Kidney glomerular epithelial cell (primary cell): Measurements from ENCODE around the gene TEX38.
A peak's percentile ranks its signal among the peaks of the same experiment; 100 is the strongest.
"Not testable (repeated sequence)": the region's sequence is repeated elsewhere in the genome, so short reads cannot be mapped to it uniquely, and the experiment has no call there.

ENCODE experiments used
- DNase-seq: peaks from one replicate; lab custom pipeline; 2025; lab: John Stamatoyannopoulos, UW

Gene TEX38

DNA sequence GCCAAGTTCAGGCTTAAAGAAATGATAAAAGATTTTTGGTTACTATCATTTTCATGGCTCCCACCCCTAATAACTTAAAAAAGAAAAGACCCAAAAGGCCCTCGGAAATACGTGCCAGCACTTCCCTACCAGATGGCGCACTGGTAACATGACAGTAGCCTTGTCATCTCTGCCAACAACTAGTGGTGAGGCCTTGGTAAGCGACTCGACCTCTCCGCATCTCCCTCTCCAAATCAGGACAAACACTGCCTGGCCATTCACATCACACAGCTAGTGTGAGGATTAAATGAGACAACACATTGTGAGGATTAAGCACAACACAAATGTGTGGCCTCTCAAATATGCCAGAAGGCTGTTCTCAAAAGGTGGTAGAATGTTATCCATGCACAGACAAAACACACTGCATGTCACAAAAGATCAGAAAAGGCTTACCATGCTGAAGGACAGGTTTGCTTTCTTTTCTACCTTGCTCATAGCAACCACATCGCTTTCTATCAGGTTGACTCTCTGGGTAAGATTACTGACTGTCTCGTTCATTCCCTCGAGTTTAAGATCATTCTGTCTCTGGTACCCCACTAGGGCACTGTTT lies 16.4 kb downstream of the TEX38 start:
- no peak for DNase-seq

DNA sequence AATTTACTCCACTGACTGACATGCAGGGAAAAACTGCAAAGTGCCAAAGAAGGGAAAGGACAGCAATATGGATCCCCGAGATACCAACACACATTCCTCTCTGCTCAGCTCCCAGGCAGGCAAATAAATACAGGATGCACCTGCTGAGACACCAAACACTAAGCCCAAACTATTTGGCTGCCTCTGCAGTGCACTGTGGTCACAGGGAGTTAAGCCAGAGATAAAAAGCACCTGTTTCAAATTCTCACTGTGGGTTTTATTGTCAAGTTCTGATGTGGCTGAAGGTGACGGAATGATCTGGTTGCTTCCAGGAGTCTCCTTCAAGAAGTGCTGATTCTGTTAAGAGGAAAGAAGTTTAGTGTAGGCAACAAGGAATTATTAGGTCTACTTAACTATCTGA lies 17.7 kb downstream of the TEX38 start:
- DNase-seq, result no peak

DNA sequence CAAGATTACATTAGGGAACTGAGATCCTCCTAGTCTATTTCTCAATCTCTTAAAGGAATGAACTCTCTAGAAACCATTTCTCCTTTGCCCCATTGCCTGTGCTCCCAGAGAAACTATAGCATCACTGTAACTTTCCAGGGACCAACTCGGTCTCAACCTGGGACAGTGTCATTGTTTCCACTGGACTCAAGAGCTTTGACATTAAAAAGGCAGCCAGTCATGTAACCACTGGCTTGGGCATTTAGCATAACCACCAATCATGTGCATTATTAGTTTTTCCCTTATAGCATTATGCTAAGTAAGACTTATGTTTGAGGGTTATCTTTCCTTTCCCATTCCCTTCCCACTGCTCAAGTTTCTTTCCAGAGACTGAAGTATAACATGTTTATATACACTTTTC lies 18.2 kb downstream of the TEX38 start:
- DNase-seq, result no peak

DNA sequence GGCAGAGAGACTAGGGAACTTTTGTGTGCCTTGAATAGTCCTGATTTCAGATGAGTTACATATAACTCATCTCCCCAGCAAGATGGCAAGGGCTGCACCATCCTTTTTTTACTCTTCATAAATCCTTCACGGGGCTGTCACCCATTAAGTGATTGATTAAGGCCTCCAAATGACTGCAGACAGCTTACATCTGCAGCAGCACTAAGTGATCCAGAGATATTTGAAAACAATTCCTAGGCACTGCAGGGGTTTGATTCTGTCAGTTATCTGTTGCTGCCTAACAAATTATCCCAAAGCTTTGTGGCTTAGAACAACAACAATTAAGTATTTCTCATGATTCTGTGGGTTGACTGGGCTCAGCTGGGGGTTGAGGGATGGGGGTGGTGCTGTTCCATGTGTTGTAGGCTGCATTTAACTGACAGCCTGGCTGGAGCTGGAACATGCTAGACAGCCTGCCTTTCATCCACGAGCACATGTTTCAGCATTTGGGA lies 19.3 kb downstream of the TEX38 start:
- DNase-seq, result no peak

DNA sequence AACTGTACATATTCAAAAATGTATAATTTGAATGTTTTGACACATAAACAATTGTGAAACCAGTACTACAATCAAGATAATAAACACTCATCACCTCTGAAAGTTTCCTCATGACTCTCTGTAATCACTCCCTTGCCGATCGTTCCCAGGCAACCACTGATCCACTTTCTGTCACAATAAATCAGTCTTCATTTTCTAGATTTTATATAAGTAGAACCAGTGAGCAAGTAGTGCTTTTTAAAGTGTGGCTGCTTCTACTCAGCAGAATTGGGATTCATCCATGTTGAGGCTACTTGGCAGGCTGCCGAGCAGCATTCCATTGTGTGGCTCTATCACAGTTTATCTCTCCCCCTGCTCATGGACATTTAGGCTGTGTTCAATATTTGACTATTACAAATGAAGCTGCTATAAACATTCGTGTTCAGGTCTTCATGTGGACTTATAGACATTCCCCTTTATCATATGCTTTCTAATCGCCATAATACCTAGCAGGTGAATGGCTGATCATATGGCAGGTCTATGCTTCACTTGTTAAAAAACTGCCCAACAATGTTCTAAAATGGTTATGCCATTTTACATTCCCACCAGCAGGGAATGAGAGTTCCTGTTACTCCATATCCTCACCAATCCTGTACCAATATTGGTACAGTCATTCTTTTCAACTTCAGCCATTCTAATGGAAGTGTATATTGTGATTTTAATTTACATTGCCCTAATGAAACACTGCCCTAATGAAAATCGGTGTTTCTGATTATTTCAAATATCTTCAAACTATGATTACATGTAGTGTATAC lies 20.5 kb downstream of the TEX38 start:
- no peak for DNase-seq

DNA sequence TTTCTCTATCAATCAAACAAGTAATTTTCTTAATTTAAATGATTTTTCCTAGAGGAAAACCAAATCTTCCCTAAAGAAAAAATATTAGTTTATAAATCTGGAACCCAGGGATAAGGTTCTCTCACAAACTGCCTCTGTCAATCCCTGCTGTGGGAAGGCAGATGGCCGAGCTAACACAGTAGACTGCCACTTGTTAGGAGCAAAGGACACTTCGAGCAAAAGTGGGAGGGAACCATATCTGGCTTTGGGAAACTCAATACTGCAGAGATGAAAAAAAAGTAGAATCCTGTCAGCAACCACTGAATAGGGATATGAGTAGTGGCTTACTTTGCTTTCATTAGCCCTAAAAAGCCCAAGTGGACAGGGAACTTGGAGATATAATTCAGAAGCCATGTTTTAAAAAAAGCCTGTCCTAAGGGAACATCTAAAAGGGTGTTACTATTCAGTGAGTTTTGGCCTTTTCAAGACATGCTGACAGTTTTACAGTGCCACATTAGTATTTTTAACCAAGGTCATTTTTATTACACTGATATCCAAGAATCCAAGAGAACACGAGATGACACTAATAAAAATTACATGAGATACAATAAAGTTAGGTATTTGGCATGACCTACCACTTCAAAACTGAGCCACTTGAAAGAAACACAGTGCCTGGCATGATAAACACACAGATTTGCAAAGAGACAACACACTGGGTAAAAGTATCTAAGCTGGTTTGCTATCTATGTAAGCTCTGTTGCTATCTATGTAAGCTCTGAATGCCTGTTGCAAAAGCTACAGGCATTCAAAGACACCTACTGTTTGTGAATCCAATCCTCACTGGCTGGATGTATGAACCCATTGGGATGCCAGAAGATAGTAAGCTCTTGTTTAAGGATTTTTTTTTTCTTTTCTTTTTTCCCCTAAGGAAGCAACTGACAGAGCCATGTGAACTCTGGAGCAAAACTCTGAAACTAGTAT lies 21.4 kb downstream of the TEX38 start:
- DNase-seq, result no peak

DNA sequence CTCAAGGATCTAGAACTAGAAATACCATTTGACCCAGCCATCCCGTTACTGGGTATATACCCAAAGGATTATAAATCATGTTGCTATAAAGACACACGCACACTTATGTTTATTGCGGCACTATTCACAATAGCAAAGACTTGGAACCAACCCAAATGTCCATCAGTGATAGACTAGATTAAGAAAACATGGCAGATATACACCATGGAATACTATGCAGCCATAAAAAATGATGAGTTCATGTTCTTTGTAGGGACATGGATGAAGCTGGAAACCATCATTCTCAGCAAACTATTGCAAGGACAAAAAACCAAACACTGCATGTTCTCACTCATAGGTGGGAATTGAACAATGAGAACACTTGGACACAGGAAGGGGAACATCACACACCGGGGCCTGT lies 23.0 kb downstream of the TEX38 start:
- not testable (repeated sequence) for DNase-seq

DNA sequence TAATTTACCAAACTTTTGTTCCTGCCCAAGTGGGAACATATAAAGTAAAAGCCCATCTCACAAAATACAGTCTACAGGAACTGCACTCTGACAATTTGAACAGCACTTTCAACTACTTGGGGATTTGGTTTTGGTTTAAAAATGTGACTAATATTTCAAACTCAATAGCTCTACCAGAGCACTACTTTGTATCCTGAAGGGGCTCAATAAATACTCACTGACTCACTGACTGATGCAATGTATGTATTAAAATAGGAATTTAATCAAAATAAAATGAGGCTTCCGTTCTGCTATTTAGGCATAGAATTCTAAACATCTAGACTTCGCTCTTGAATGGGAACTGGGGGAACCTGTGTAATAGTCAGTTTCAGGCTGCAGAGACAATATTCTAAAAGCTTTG lies 25.4 kb downstream of the TEX38 start:
- no peak for DNase-seq

DNA sequence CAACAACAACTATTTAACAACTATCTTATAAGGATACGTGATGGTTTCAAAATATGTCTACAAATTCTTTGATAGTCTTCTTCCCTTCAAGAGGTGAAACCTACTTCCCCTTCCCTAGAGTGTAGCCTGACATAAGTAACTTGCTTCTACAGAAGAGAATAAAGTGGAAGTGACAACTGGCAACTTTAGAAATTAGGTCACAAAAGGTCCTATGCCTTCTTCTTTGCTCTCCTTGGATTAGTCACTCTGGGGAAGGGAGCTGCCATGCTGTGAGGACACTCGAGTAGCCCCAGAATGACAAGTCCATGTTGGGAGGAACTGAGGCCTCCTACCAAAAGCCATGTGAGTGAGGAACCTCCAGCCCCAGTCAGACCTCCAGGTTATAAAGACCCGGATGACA lies 28.0 kb downstream of the TEX38 start:
- no peak for DNase-seq

DNA sequence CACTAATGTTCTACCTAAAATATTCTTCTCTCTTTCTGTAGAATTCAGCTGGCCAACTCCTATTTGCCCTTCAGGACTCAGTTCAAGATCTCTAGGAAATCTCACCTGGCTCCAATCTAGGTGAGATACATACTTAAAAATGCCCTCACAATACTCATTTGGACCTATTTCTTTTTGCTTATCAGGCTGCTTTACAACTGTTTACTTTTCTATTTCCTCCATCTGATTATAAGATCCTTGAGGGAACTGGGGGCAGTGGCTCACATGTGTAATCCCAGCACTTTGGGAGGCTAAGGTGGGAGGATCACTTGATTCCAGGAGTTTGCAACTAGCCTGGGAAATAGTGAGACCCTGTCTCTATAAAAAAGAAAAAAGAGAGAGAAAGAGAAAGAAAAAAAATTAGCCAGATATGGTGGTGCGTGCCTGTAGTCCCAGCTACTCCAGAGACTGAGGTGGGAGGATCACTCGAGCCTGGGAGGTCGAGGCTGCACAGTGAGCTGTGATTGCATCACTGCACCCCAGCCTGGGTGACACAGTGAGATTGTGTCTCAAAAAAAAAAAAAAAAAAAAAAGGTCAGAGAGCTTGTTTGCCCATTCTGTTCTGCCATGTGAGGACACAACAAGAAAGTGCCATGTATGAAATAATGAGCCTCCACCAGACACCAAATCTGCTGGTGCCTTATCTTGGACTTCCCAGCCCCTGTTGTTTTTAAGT lies 32.4 kb downstream of the TEX38 start:
- no peak for DNase-seq

DNA sequence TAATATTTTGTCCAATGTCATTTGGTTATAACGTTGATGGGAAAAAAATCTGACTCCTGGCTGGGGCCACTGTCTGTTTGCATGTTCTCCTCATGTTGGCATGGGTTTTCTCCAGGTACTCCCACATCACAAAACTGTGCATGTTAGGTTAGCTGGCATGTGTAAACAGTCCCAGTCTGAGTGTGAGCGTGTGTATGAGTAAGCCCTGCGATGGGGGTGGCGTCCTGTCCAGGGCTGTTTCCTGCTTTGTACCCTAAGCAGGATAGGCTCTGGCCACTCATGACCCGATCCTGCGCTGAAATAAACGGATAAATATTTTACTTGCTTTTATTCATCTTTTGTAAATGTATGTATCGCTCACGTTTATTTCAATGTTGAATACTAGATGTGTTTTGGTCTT lies 33.8 kb downstream of the TEX38 start:
- DNase-seq, result no peak

DNA sequence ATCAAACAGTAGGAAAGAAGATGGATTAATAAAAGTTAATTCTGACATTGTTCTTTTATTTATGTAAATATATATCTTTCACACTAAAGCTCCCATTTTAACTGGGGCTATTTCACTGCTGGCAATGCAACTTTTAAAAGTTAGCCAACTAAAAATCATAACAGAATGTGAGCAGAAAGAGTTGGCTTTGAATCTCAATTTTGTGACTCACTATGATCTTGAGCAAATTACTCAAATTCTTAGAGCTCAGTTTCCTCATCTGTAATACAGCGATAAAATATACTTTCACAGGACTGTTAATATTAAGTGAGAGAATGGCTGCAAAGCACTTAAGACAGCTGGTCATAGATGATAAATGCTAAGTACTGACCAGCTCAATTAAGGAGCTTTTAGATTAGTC lies 36.5 kb downstream of the TEX38 start:
- DNase-seq, result no peak

DNA sequence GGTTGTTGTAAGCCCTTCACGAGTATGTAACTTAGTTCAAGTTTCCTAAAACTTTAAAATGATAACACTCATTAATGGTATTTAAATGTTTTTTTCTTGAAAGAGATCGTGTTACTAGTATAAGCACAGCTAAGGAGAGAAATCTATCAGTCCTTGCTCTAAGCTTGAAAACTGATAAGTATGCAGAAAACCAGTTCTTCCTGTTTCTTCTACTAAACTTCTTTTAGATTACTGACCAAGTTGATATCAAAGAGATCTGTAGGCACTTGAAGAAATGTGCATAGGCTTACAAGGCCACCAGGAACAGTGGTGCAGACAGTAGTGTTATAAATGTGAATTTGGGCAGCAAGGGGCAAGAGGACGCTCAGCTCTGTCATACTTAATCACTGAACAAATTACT lies 43.3 kb downstream of the TEX38 start:
- DNase-seq, result no peak

DNA sequence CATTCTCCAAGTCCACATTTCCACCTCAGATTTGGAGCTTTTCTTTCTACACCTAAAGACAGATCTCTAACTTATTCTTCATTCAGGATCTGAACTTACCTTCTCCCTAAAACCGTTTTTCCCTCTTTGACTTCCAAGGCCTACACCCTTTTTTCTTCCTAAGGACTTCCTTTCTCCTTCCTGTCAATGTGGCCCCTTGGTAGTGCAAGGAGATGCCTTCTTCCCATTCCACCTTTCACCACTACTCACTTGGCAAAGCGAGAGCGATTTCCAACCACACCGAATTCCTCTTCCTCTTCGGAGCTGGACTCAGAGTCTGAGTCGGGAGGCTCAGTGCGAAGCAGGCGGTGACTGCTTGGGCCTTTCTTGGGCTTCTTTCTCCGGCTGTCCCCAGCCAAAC lies 46.0 kb downstream of the TEX38 start:
- no peak for DNase-seq

DNA sequence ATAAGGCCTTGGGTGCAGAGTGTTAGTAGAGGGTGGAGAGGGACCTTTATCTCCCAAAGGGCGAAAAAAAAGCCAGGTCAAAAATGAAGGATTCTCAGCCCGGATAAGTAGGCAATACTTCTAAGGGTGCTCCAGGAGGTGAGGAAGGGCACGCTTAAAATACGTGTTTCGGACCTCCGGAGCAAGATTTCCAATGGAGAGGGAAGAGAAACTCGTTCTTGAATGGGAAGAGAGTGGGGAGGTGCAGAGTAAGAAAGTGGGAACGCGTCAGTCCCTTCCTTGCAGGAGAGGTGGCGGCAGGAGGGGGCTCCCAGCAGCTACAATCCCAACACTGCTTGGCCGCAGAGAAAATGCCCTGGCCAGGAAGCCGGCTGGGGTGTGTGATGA lies 46.7 kb downstream of the TEX38 start:
- DNase-seq, result no peak

DNA sequence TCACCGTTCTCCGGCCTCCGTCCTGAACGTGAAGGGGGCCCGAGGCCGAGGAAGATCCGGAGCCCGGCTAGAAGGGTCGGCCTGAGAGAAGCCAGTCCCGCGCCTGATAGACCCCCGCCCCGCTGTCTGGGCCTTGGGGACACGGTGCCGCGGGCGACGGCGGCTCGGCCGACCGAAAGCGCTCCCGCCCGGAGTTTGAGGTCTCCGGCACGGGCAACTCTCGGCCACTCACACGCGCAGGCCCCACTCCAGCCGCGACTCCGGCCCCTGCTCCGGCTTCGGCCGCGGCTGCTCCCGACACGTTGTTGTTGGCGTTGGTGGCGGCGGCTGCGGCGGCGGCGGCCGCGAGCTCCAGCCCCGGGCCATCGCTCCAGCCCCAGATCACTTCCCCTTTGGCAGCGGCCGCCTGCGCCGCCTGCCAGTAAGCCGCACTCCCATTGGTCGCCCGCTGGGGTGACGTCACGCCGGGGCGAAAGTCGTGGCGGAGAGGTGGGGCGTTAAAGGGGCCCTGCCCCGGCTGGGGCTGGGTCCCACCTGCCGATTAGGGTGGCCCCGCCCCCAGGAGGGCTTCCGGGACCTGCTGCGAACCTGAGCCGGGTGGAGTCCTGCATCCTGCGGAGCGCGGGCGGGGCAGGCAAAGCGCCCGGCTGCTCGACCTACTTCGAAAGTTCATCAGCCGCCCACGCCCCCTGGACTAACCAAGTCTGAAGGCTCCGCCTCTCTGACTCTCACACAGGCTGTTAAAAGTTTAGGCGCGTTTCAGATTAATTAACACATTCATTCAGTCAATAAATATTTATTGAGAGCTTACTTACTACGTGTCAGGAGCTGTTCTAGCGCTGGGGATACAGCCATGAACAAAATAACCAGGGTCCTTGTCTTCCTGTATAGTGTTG lies 47.3 kb downstream of the TEX38 start, which contains the start of gene EFCAB14:
Gene EFCAB14 (minus strand): TSS at position 388 of the 896 bp plus-strand sequence. CDS start 1,027 bp downstream, outside the sequence.
- peak; percentile 92 for DNase-seq

DNA sequence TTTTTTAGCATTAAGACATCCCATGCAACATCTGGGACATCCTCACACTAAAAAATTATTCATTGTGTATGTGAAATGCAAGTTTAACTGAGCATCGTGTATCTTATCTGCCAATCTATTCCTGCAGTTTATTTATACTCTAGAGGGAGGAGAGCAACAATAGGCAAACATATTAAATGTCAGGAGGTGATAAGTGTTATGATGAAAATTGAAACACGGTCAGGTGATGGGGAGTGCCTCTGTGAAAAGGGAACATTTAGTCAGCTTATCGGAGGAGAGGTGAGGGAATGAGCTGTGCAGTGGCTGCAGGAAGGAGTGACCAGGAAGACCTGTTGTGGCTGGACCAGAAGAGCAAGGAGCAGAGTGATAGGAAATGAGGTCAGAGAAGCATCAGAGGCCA lies 48.0 kb downstream of the TEX38 start:
- DNase-seq, result no peak

DNA sequence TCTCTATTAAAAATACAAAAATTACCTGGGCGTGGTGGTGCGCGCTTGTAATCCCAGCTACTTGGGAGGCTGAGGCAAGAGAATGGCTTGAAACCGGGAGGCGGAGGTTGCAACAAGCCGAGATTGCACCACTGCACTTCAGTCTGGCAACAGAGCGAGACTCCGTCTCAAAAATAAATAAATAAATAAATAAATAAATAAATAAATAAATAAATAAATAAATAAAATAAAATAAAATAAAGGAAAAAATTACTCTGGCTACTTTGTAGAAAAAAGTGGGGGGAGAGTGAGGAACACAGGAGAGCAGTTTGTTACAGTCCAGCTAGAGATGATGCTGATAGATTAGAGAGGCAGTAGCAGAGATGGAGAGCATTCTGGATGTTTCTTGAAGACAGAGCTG lies 48.7 kb downstream of the TEX38 start:
- DNase-seq, result not testable (repeated sequence)

DNA sequence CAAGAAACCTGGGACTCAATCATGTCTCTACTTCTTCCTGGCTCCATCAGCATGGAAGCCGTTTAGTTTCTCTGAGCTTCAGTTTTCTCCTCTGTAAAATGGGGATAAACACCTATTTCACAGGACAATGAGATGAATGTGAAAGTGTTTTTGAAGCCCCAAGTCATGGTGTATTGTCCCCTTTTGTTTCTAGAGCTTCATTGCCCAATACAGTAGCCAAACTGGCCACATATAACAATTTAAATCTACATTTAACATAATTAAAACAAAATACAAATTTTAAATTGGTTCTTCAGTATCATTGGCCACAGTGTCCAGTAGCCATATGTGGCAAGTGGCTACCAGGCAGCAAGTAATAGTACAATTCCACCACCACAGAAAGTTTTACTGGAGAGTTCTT lies 49.5 kb downstream of the TEX38 start:
- no peak for DNase-seq

DNA sequence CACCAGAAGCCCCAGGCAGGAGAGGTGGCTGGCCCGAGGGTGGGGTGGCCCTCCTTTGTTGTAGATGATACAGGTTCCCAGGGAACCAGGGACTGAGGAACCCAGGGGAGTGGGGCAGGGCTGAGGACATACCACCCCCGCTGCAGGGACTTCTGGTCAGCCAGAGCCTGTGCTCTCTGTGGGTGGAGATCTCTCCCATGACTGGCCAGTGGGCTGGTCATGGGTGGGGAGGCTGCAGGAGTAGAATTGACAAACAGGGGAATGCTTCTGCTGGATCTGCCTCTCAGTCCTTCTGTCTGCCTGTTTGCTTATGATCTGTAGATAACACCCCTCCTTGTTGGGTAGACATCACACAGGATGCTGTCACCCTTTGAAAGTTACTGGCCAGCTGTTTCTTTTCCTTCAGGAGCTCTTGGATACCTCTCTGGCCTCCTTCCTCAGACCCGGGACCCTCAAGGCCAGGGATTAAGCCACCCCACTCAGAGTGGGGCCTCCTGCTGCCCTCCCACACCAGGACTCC lies 50.1 kb downstream of the TEX38 start:
- DNase-seq, result no peak
